Epithelial cell of proximal tubule (primary cell): ENCODE results near the gene TMEM151B. TPM values are rescaled to one million over a fixed set of nuclear protein-coding genes. Genes with fewer than 3 reads are reported as not detected.
"Not testable (repeated sequence)": the region's sequence is repeated elsewhere in the genome, so short reads cannot be mapped to it uniquely, and the experiment has no call there.

ENCODE experiments used
- DNase-seq: peaks from one replicate; pipeline ENCODE4 v3.0.0-alpha.2; 2011; ENCODE audit warnings: low read depth
- H3K4me3 ChIP-seq: 2 replicates; pipeline ENCODE4 v1.5.1; 2011; ENCODE audit warnings: low read depth, mild to moderate bottlenecking, low read length
- total RNA-seq: library from RNA; depleted of rRNA; stranded (reverse); fragments of >200 nt; gene quantifications from 2 replicates; pipeline ENCODE4 v1.2.3, GENCODE V29; 2015
- TF ChIP-seq, protein P1 (sequence below): conservative IDR thresholded peaks from 2 replicates; pipeline ENCODE4 v1.5.1; 2012; ENCODE audit warnings: low read depth, mild to moderate bottlenecking, low read length

TMEM151B gene
- total RNA-seq, 1 donor from 2014 or later, result not detected

DNA sequence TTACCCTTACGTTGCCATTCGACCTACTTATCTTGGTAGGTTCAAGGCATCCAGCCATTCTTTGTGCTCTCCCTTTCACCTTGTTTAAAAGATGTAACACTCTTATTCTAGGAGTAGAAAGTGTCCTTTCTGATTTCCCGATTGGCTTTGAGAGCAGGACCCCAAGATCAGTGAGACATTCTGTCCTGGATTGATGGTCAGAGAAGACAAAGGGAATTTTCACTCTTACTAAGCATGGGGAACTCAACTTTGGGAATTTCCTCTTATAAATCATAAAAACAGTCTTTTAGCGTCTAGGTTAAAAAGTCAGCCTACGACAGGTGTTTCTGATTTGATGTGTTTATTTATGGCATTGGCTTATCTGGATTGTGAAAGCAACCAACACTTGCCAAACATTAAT is 45.7 kb downstream of the TMEM151B start:
- DNase-seq, result no peak
- TF ChIP-seq, protein P1, sequence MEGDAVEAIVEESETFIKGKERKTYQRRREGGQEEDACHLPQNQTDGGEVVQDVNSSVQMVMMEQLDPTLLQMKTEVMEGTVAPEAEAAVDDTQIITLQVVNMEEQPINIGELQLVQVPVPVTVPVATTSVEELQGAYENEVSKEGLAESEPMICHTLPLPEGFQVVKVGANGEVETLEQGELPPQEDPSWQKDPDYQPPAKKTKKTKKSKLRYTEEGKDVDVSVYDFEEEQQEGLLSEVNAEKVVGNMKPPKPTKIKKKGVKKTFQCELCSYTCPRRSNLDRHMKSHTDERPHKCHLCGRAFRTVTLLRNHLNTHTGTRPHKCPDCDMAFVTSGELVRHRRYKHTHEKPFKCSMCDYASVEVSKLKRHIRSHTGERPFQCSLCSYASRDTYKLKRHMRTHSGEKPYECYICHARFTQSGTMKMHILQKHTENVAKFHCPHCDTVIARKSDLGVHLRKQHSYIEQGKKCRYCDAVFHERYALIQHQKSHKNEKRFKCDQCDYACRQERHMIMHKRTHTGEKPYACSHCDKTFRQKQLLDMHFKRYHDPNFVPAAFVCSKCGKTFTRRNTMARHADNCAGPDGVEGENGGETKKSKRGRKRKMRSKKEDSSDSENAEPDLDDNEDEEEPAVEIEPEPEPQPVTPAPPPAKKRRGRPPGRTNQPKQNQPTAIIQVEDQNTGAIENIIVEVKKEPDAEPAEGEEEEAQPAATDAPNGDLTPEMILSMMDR, result no peak
- no peak overlapping the region for H3K4me3 ChIP-seq

DNA sequence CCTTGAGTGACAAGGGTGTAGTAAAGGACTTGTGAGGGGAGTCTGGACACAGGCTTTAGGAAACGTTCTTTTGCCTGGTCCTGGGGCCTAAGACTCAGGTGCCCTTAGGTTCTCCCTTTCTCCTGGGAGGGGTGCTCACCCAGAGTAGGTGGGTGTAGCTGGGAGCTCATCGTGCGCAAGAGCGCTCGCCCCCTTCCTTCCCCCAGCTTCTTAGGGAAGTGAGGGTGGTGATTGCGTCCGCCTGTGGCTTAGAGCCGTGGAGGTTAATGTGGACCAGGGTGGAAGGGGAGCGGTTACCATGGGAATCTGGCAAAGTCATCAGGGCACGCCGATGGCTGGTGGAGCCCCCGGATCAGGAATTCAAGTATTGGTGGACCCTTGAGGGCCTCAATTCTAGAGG is 46.2 kb downstream of the TMEM151B start:
- no peak for DNase-seq
- H3K4me3 ChIP-seq, result no peak overlapping the region
- TF ChIP-seq, protein P1, result no peak

DNA sequence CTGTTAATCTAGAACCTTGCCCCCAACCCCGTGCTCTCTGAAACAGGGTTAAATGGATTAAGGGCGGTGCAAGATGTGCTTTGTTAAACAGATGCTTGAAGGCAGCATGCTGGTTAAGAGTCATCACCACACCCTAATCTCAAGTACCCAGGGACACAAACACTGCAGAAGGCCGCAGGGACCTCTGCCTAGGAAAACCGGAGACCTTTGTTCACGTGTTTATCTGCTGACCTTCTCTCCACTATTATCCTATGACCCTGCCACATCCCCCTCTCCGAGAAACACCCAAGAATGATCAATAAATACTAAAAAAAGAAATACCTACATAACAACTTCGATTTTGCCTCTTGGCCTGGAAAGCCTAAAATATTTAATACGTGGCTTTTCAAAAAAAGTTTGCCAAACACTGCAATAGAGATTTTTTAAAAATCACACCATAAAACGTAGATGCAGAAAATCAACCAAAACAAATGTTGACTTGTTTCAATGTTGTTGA is 46.9 kb downstream of the TMEM151B start:
- not testable (repeated sequence) for H3K4me3 ChIP-seq, DNase-seq

DNA sequence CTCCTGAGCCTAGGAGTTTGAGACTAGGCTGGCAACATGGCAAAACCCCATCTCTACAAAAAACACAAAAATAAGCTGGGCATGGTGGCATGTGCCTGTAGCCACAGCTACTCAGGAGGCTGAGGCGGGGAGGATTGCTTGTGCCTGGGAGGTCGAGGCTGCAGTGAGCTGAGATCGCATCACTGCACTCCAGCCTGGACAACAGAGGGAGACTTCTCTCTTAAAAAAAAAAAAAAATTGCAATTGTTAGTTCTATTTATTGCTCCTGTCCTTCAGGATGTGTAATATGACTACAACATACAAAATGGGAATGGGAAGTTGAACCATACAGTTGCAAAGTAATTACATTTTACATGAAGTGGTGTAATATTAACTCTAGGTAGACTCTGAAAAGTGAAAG is 51.0 kb downstream of the TMEM151B start:
- DNase-seq, result no peak
- no peak overlapping the region for H3K4me3 ChIP-seq
- TF ChIP-seq, protein P1, result no peak

DNA sequence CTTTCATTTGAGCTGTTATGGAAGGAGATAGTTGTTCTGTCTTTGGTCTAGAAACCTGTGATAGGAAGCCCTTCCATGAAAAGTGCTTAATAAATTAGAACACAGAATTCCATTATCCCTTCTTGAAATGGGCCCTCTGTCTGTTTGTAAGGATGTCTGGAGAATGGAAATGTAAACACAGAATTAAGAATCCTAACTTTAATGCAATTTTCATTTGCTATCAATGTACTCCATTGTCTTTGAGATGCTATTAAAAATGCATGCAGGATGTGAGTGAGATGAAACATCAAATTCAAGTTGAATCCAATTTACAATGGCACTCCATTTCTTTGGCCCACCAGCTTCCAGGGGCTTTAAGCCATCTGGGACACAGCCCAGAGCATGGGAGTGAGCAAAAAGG is 56.8 kb downstream of the TMEM151B start:
- H3K4me3 ChIP-seq, result no peak overlapping the region
- no peak for DNase-seq
- TF ChIP-seq, protein P1, result no peak

DNA sequence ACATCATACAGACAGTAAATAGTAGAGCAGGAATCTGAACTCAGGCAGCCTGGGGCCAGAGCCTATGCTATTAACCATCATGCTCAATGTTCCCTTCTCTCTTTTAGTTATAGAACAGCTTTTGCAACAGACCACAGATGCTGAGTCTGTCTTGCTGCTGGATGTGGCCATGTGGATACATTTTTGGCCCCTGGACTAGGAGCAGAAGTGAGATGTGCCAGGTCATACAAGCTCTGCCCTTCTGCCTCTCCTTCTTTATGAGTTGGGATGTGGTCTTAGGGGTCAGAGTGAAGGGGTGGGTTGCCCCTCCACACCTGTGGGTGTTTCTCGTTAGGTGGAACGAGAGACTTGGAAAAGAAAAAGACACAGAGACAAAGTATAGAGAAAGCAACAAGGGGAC is 57.5 kb downstream of the TMEM151B start:
- TF ChIP-seq, protein P1, result no peak
- DNase-seq, result no peak
- no peak overlapping the region for H3K4me3 ChIP-seq

DNA sequence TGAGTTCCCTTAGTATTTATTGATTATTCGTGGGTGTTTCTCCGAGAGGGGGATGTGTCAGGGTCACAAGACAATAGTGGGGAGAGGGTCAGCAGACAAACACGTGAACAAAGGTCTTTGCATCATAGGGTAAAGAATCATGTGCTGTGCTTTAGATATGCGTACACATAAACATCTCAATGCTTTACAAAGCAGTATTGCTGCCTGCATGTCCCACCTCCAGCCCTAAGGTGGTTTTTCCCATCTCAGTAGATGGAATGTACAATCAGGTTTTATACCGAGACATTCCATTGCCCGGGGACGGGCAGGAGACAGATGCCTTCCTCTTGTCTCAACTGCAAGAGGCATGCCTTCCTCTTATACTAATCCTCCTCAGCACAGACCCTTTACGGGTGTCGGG is 58.0 kb downstream of the TMEM151B start:
- not testable (repeated sequence) for DNase-seq, H3K4me3 ChIP-seq

DNA sequence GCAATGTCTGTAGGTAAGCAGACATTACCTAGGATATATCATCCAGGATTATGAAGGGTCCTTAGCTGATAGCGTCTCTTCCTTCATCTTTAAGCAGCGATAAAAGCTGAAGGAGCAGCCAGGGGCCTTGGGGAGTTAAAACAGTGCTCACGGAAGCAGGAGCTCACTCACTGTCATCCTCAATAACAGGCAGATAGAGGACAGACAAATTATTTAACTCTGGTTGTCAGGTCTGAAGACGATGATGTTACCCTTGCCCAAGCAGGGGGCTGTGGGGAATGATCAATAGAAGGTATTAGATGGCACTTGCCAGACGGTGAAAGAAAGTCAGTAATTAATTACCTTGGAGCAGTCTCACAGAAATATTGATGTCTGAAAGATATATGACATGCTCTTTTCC is 59.6 kb downstream of the TMEM151B start:
- TF ChIP-seq, protein P1, result no peak
- no peak overlapping the region for H3K4me3 ChIP-seq
- no peak for DNase-seq
